HUES64 (cell line): ENCODE data around the gene MRPL54.

Experiments used
- H3K27ac ChIP-seq: 2 replicates; pipeline ENCODE4 v1.7.0; 2013; ENCODE audit warnings: low read depth, low read length, inconsistent platforms
- H3K27me3 ChIP-seq: 2 replicates; pipeline ENCODE4 v1.6.1; 2013; ENCODE audit warnings: mild to moderate bottlenecking, low read length; ENCODE audit not compliant: insufficient read depth
- H3K36me3 ChIP-seq: 2 replicates; pipeline ENCODE4 v1.6.1; 2013; ENCODE audit warnings: mild to moderate bottlenecking, low read length; ENCODE audit not compliant: insufficient read depth
- H3K4me1 ChIP-seq: 2 replicates; pipeline ENCODE4 v1.6.1; 2013; ENCODE audit warnings: mild to moderate bottlenecking, low read length, moderate library complexity; ENCODE audit not compliant: insufficient read depth
- H3K4me3 ChIP-seq: 2 replicates; pipeline ENCODE4 v1.5.1; 2013; ENCODE audit warnings: mild to moderate bottlenecking, low read length, moderate library complexity
- H3K9ac ChIP-seq: 2 replicates; pipeline ENCODE4 v1.6.1; 2013; ENCODE audit warnings: mild to moderate bottlenecking, low read depth, low read length
- H3K9me3 ChIP-seq: 2 replicates; pipeline ENCODE4 v1.6.1; 2013; ENCODE audit warnings: low read depth, low read length; ENCODE audit not compliant: insufficient read depth
- WGBS: fragments of 150-250, 120-280 bp; methylation state at CpG from one replicate; pipeline ENCODE4 v1.1.7; 2013; ENCODE audit warnings: missing lambda C conversion rate; 5-methylcytosine and 5-hydroxymethylcytosine counted together

MRPL54 gene

GRCh38 chr19:3790209-3790734, 27.8 kb downstream of the MRPL54 start:
- no peak overlapping the region for H3K9ac ChIP-seq
- no peaks in the 10 kb centered on the region for H3K36me3 ChIP-seq
- WGBS: 77% methylated on average over 6 of the region's 6 CpGs

GRCh38 chr19:3790941-3791340, 28.5 kb downstream of the MRPL54 start:
- no peak overlapping the region for H3K27ac ChIP-seq
- H3K27me3 ChIP-seq: peaks cover 7% of the 10 kb centered on the region
- WGBS: 87% methylated on average over 7 of the region's 7 CpGs
- H3K36me3 ChIP-seq: no peaks in the 10 kb centered on the region
- no peak overlapping the region for H3K4me3 ChIP-seq
- no peak overlapping the region for H3K9ac ChIP-seq
- H3K9me3 ChIP-seq: no peaks in the 10 kb centered on the region
- H3K4me1 ChIP-seq: no peaks in the 10 kb centered on the region

More at GRCh38 chr19:3790209-3790734, 27.8 kb downstream of the MRPL54 start:
- no peaks in the 10 kb centered on the region for H3K9me3 ChIP-seq
- H3K4me1 ChIP-seq: no peaks in the 10 kb centered on the region
- no peak overlapping the region for H3K4me3 ChIP-seq
- no peak overlapping the region for H3K27ac ChIP-seq
- H3K27me3 ChIP-seq: peaks cover 13% of the 10 kb centered on the region

GRCh38 chr19:3792114-3792513, 29.6 kb downstream of the MRPL54 start:
- no peaks in the 10 kb centered on the region for H3K4me1 ChIP-seq
- H3K36me3 ChIP-seq: no peaks in the 10 kb centered on the region
- no peaks in the 10 kb centered on the region for H3K27me3 ChIP-seq
- WGBS: 89% methylated on average over 2 of the region's 3 CpGs
- no peak overlapping the region for H3K4me3 ChIP-seq
- H3K9ac ChIP-seq: no peak overlapping the region
- H3K27ac ChIP-seq: no peak overlapping the region
- peaks cover 5% of the 10 kb centered on the region for H3K9me3 ChIP-seq

GRCh38 chr19:3793799-3794198, 31.3 kb downstream of the MRPL54 start:
- no peak overlapping the region for H3K27ac ChIP-seq
- no peak overlapping the region for H3K9ac ChIP-seq
- H3K27me3 ChIP-seq: no peaks in the 10 kb centered on the region
- 92% methylated on average over 3 of the region's 3 CpGs for WGBS
- H3K4me1 ChIP-seq: no peaks in the 10 kb centered on the region
- no peak overlapping the region for H3K4me3 ChIP-seq
- H3K36me3 ChIP-seq: no peaks in the 10 kb centered on the region
- H3K9me3 ChIP-seq: peaks cover 5% of the 10 kb centered on the region

GRCh38 chr19:3796358-3796757, 33.9 kb downstream of the MRPL54 start:
- peaks cover 5% of the 10 kb centered on the region for H3K9me3 ChIP-seq
- 94% methylated on average over 2 of the region's 2 CpGs for WGBS
- H3K9ac ChIP-seq: no peak overlapping the region
- no peak overlapping the region for H3K4me3 ChIP-seq
- H3K27me3 ChIP-seq: peaks cover 18% of the 10 kb centered on the region
- no peaks in the 10 kb centered on the region for H3K4me1 ChIP-seq
- H3K36me3 ChIP-seq: no peaks in the 10 kb centered on the region
- H3K27ac ChIP-seq: no peak overlapping the region

- H3K27ac ChIP-seq: no peak overlapping the region
- no peak overlapping the region for H3K9ac ChIP-seq
- no peaks in the 10 kb centered on the region for H3K36me3 ChIP-seq
- H3K9me3 ChIP-seq: peaks cover 5% of the 10 kb centered on the region
- WGBS: 86% methylated on average over 6 of the region's 6 CpGs
- no peak overlapping the region for H3K4me3 ChIP-seq
- H3K4me1 ChIP-seq: no peaks in the 10 kb centered on the region
- H3K27me3 ChIP-seq: peaks cover 29% of the 10 kb centered on the region
Measured at GRCh38 chr19:3798137-3798536, 35.7 kb downstream of the MRPL54 start.

GRCh38 chr19:3800996-3801395, 38.5 kb downstream of the MRPL54 start:
- Histone ChIP-seq H3K27ac (no peak overlapping the region), H3K36me3 (no peaks in the 10 kb centered on the region), H3K4me3 (peak overlapping the region; percentile 48), H3K9me3 (peaks cover 5% of the 10 kb centered on the region), H3K27me3 (peaks cover 29% of the 10 kb centered on the region), H3K4me1 (no peaks in the 10 kb centered on the region), H3K9ac (no peak overlapping the region)
- WGBS: 53% methylated on average over 21 of the region's 21 CpGs

- Histone ChIP-seq H3K27ac (no peak overlapping the region; the same call in 1 of the 2 replicates), H3K27me3 (peaks cover 29% of the 10 kb centered on the region), H3K4me3 (peak overlapping the region; percentile 48), H3K4me1 (no peaks in the 10 kb centered on the region), H3K9me3 (peaks cover 4% of the 10 kb centered on the region), H3K9ac (no peak overlapping the region), H3K36me3 (no peaks in the 10 kb centered on the region)
- WGBS: 4% methylated on average over 46 of the region's 46 CpGs
Measured at GRCh38 chr19:3801412-3802096, 39.1 kb downstream of the MRPL54 start.

- Histone ChIP-seq H3K9me3 (no peaks in the 10 kb centered on the region), H3K4me3 (no peak overlapping the region), H3K36me3 (no peaks in the 10 kb centered on the region), H3K27me3 (peaks cover 29% of the 10 kb centered on the region), H3K27ac (no peak overlapping the region), H3K4me1 (no peaks in the 10 kb centered on the region), H3K9ac (no peak overlapping the region)
- 89% methylated on average over 22 of the region's 24 CpGs for WGBS
Measured at GRCh38 chr19:3803114-3803888, 40.8 kb downstream of the MRPL54 start.

- Histone ChIP-seq H3K27me3 (peaks cover 29% of the 10 kb centered on the region), H3K27ac (no peak overlapping the region), H3K9ac (no peak overlapping the region), H3K4me1 (no peaks in the 10 kb centered on the region), H3K4me3 (no peak overlapping the region), H3K36me3 (no peaks in the 10 kb centered on the region), H3K9me3 (no peaks in the 10 kb centered on the region)
- 96% methylated on average over 10 of the region's 10 CpGs for WGBS
Measured at GRCh38 chr19:3803986-3804385, 41.5 kb downstream of the MRPL54 start.

GRCh38 chr19:3804429-3804828, 41.9 kb downstream of the MRPL54 start:
- Histone ChIP-seq H3K36me3 (no peaks in the 10 kb centered on the region), H3K4me3 (no peak overlapping the region), H3K27me3 (peaks cover 25% of the 10 kb centered on the region), H3K27ac (no peak overlapping the region), H3K9me3 (no peaks in the 10 kb centered on the region), H3K4me1 (no peaks in the 10 kb centered on the region), H3K9ac (no peak overlapping the region)
- 94% methylated on average over 13 of the region's 13 CpGs for WGBS
